ENCODE measurements around the gene KRTAP4-7.
"Not testable (repeated sequence)": the region's sequence is repeated elsewhere in the genome, so short reads cannot be mapped to it uniquely, and the experiment has no call there.

KRTAP4-7 gene

DNA sequence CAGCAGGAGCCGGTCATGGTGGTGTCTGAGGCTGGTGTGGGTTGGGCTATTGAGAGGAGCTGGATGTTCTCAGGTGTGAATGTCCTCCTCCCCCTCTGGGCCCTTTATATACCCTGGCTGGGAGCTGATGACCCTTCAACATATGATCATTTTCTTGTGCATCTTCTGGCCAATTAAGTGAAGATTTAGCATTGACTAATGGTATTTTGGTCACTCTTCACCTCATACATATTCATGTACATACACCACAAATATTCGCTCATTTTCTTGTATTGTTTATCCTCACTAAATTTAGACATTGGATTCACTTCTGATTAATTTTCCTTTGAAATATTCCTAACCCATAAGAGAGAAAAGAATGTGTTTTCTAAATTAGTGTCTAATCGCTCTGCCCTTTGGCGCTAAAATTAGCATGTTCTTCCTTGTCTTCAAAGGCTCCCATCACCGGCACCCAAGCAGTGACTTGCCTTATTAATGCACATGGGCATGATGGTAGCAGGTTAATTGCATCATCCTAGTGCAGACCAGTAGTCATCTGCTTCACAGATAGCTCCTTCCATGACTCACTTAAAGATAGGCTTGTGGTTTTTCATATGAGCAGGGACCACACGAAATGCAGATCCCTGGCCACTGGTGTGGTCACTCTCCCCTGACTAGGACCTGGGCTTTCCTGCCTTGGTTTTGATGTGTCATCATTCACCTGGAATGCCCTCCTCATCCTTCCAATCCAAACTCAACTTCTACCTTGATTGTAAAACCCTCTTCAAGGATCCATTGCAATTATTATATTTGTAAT, 17.9 kb upstream of the KRTAP4-7 start, which contains the start of gene KRTAP2-4:
Gene KRTAP2-4, minus strand, starts transcription at position 51 of the 796 bp plus-strand sequence. Its CDS starts 34 bp downstream, at position 17.
- DNase-seq = no peak

DNA sequence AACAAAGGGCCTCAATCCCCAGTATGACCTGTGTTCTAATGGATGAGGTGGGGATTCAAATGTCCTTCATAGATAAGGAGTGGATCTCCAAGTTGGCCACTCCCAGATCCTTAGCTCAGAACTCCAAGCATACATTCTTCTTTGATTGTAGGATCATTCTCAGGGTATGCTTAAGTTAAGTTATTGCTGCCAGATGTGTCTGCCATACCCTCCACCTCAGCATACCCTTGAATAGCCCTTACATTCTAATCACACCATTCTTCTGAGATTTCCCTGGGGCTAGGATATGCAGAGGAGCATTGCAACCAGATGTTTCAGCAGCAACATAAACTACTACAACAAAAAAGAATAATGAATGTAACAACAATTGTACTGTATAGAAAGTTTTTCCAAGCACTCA, 16.7 kb upstream of the KRTAP4-7 start:
- DNase-seq = no peak

DNA sequence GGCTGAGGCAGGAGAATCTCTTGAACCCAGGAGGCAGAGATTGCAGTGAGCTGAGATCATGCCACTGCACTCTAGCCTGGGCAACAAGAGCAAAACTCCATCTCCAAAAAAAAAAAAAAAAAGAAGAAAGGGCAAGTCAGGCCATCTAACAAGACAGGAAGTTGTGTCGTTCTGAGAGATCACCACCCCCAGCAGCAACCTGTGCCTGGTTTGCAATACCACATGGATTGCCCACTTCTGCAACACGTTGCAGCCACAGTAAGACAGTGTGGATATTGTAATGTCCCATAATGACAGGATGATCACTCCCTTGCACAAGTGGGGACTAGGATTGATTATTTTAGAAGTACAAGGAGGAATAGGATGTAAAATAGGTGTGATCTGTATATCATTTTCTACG, 14.9 kb upstream of the KRTAP4-7 start:
- DNase-seq = no peak

DNA sequence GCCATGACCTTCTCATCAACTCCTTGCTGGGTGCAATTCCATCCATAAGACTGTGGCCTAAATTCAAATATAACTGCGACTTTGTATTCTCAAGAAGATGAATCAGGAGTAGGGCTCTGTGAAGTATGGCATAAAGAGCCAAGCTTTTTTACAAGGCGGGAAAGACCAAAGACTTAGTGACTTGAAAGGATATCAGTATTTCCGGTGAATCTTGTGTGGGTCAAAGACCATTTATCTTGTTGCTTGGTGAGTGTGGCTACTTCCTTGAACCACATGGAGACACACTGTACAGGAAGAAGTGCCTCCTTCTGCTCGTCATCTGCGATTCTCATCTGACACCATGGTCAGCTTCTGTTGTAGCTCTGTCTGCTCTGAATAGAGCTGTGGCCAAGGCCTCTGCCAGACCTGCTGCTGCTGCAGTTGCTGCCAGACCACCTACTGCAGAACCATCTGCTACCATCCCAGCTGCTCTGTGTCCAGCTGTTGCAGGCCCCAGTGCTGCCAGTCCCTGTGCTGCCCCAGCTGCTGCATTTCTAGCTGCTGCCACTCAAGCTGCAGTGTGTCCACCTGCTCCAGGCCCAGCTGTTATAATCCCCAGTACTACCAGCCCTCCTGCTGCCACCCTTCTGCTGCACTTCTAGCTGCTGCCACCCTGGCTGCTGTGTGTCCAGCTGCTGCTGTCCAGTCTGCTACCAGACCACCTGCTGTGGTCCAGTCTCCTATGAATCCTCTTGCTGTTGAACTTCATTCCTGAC, 12.2 kb upstream of the KRTAP4-7 start:
- DNase-seq = no peak

DNA sequence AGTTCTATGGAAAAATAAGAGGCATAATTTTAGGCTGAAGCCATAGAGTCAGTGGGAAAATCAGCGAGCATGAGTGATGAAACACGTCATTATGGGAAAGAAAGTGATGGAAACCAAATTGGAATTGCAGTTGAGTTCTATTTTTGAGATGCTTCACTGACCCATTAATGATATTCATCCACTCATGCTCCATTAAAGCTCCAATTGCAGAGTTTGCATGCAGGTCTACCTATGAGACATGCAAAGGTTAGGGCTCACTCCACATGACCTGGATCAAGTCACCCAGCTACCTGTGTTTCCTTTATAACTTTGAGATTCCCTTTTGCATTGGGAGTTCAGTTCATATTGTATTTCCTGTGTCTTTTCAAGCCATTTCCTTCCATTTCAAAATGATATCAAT, 10.3 kb upstream of the KRTAP4-7 start:
- no peak for DNase-seq

DNA sequence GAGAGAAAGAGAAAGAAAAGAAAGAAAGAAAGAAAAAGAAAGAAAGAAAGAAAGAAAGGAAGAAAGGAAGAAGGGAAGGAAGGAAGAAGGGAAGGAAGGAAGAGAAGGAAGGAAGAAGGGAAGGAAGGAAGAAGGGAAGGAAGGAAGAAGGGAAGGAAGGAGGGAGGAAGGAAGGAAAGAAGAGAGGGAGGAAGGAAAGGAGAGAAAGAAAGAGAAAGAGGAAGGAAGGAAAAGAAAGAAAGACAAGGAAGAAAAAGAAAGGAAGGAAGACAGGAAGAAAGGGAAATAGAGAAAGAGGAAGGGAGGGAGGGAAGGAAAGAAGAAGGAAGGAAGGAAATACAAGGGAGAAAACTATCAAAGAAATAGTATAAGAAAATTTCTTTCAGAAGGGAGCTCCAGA, 7.2 kb upstream of the KRTAP4-7 start:
- DNase-seq = no peak

DNA sequence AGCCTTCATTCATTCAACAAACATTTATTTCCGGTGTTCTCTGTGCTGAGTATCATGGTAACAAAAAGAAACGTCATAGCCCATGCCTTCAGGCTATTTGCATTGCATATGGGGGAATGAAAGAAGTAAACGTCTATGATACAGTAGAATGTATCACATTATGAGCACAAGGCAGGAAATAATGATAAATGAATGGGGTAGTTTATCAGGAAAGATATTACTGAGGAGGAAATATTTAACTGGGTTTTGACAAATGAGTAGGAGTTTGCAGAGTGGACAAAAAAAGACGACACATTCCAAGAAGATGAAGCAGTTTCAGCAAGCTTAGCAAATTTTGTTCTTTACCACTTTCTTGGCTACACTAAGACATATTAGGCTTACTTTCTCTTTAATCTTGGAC, 1.3 kb upstream of the KRTAP4-7 start:
- DNase-seq = no peak

DNA sequence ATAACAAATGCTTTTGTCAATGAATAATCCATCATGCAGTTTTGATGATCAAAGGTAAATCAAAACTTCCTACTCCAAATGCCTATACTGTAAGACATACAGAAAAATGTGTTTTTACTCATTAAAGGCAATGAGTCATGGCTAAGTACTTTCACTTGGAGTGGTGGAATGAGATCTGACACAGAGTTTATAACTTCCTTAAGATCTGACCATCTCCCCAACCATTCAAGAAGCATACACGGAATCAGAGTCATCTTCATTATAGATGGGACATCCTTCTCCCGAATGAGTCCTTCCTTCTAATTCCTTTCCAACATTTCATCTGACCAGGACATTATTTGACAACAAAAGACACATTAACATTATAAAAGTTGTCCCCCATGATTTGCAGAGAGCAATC, 523 bp upstream of the KRTAP4-7 start:
- not testable (repeated sequence) for DNase-seq

DNA sequence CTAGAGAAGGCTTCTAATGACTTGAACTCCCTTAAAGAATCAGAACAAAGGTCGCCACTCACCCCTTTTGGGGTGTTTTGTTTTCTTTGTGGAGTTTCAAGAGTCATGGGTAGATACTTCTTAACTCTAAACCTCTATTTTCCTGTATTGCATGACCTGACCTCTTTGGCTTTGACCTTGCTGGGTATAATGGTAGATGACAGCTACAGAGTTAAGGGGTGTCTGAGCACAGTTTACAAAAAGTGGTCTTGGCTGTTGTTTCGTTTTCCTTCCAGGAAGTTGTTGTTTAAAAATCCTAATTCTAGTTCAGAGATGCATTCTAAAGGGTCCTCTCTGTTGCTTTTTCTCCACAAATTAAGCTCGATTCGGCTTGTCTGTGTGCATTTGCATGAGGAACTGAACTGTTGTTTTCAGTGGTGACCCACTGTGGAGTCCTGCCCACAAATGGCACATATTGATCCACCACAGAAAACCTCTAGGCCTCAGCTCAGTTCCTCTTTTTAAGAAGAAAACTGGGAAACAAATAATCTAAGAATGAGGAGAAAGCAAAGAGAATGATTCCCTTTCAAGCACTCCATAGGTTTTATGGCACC, 4.9 kb downstream of the KRTAP4-7 start:
- not testable (repeated sequence) for DNase-seq

DNA sequence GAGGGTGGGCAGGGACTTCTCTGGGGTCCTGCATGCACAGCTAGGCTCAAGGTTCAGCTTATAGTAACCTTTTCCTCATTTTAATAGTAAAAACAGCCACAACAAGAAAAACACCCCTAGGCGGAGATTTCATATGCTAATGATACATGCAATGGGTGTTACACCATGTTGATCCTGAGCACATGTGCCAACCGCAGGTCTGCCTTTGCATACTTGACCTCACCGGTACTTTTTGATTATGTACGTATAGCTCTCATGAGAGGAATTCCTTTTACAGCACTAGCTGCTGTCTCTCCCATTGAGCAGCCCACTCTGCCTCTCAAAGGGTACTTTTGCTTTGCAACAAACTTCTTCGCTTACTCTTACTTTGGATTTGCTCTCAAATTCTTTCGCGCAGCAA, 12.1 kb downstream of the KRTAP4-7 start:
- no peak for DNase-seq

DNA sequence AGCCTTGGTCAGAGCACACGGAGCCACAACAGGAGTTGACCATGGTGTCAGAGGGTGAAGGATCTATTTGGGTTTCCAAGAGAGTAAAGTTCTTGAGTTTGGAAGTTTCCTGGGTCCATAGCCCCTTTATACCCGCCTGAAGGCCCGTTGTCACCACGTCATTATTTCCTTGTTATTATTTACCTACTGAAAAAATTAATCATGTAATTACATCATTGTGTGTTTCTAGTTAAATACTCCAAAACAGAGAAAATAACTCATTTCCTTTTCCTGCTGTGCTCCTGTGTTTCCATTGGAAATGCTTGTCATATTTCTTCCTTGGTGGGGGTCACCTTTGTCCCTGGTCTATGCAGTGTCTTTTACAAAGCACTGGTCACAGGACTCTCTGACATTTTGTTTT, 14.1 kb downstream of the KRTAP4-7 start, which contains the start of gene KRTAP4-8:
Gene KRTAP4-8, minus strand, starts transcription at position 101 of the 400 bp plus-strand sequence. Its CDS starts 58 bp downstream, at position 43.
- DNase-seq = no peak

DNA sequence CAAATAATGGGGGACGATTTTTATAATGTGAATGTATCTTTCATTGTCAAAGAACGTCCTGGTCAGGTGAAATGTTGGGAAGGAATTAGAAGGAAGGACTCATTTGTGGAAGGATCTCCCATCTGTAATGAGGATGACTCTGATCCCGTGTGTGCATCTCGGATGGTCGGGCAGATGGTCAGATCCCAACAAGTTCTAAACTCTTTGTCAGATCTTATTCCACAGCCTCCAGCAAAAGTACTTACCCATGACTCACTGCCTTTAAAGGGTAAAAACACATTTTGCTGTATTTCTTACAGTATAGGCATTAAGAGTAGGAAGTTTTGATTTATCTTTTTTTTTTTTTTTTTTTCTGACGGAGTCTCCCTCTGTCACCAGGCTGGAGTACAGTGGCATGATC, 14.5 kb downstream of the KRTAP4-7 start:
- DNase-seq = no peak

DNA sequence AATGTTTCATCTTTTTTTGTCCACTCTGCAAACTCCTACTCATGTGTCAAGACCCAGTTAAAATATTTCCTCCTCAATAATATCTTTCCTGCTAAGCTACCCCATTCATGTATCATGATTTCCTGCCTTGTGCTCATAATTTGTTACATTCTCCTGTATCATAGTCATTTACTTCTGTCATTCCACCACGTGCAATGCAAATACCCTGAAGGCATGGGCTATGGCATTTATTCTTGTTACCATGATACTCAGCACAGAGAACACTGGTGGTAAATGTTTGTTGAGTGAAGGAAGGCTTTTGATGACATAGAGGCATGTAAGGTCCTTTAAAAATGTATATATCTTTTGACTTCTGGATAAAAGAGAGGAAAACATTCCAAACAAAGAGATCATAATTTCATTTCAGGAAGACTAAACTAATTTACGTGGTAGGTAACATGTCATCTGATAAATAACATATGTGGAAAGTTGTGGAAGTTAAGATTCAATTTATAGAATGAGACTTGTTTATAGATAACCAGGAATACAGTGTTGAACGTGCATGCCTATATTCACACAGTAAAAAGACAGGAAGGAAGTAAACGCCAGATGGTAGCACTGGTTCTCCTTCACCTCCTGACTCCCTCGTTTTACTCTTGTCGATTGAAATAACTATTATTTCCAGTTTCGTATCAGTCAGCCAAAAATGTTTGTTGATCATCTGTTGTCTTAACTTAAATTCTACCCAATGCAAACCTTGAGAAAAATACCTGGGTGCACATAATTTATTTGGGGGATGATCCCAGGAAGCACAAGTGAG, 15.9 kb downstream of the KRTAP4-7 start:
- not testable (repeated sequence) for DNase-seq

DNA sequence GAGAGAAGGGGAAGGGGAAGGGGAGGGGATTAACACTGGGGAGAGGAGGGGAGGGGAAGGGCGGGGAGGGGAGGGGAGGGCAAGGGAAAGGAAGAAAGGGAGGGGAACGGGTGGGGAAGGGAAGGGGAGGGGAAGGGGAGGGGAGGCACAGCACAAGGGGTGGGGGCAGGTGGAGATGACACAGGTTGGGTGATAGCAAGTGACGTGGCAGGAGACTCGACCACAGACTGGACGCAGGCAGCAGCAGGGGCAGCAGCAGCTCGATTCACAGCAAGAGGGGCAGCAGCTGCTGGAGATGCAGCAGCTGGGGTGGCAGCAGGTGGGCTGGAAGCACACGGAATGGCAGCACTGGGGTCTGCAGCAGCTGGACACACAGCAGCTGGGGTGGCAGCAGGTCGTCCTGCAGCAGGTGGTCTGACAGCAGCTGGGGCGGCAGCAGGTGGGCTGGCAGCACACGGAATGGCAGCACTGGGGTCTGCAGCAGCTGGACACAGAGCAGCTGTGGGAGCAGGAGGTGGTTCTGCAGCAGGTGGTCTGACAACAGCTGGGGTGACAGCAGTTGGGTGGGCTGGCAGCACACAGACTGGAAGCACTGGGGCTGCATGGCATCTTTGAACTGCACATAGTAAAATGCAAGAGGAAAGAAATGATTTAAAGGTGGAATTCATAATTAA, 17.8 kb downstream of the KRTAP4-7 start, which contains the start of gene KRTAP4-16:
Gene KRTAP4-16, minus strand, starts transcription at position 624 of the 674 bp plus-strand sequence. Its CDS starts 0 bp downstream, at position 624.
- DNase-seq = no peak

DNA sequence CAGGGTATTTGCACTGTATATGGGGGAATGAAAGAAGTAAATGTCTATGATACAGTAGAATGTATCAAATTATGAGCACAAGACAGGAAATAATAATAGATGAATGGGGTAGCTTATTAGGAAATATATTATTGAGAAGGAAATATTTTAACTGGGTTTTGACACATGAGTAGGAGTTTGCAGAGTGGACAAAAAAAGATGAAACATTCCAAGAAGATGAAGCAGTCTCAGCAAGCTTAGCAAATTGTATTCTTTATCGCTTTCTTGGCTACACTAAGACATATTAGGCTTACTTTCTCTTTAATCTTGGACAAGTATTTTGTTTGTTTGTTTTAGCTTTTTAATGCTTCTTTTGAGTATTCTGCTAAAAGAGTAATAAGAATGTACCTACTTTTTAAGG, 19.9 kb downstream of the KRTAP4-7 start:
- DNase-seq = no peak

DNA sequence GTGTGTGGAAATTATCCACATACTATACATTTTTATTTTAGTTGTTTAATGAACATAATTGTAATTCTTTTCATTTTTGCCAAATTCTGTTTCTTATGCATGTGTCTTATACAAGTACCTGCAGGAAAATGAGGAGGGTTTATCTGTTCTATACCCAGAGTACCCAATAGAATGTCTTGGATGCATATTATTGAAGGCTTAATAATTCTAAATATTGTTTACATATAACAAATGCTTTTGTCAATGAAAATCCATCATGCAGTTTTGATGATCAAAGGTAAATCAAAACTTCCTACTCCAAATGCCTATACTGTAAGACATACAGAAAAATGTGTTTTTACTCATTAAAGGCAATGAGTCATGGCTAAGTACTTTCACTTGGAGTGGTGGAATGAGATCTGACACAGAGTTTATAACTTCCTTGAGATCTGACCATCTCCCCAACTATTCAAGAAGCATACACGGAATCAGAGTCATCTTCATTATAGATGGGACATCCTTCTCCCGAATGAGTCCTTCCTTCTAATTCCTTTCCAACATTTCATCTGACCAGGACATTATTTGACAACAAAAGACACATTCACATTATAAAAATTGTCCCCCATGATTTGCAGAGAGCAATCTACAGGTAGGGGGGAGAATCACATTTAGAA, 20.6 kb downstream of the KRTAP4-7 start:
- DNase-seq = not testable (repeated sequence)

DNA sequence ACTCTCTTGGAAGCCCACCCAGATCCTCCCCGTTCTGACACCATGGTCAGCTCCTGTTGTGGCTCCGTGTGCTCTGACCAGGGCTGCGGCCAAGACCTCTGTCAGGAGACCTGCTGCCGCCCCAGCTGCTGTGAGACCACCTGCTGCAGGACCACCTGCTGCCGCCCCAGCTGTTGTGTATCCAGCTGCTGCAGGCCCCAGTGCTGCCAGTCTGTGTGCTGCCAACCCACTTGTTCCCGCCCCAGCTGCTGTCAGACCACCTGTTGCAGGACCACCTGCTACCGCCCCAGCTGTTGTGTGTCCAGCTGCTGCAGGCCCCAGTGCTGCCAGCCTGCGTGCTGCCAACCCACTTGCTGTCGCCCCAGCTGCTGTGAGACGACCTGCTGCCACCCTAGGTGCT, 21.4 kb downstream of the KRTAP4-7 start, which contains the start of gene KRTAP4-9:
Gene KRTAP4-9, plus strand, starts transcription at position 43 of the 400 bp plus-strand sequence. Its CDS starts 0 bp downstream, at position 43.
- not testable (repeated sequence) for DNase-seq

DNA sequence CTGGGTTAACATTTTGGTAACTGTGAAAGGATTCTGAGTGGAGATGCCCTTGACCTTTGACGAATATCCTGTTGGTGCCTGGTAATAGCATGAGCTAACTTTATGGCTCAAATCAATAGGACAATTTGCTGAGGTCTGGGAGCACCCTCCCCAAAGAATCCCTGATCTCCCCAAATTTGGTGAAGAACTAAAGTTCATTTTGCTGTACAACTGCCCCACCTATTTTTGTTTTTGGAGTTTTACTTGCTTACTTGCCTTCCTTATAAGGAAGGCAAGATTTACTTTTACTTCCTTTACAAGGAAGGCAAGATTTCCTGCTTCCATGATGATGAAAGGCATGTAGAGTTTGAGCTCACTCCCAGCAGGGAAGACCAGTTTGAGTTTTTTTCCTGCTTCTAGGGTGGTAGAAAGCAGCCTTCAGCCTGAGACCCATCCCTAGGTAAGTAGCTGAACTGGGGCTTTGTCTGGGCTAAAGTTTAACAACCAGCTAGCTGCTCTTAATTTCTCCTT, 24.0 kb downstream of the KRTAP4-7 start:
- no peak for DNase-seq

DNA sequence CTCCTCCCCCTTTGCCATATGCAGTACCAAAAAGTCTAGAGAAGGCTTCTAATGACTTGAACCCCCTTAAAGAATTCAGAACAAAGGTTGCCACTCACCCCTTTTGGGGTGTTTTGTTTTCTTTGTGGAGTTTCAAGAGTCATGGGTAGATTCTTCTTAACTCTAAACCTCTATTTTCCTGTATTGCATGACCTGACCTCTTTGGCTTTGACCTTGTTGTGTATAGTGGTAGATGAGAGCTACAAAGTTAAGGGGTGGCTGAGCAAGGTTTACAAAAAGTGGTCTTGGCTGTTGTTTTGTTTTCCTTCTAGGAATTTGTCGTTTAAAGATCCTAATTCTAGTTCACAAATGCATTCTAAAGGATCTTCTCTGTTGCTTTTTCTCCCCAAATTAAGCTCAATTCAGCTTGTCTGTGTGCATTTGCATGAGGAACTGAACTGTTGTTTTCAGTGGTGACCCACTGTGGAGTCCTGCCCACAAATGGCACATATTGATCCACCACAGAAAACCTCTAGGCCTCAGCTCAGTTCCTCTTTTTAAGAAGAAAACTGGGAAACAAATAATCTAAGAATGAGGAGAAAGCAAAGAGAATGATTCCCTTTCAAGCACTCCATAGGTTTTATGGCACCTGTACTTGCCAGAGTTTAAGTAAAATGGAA, 24.9 kb downstream of the KRTAP4-7 start:
- DNase-seq = not testable (repeated sequence)

DNA sequence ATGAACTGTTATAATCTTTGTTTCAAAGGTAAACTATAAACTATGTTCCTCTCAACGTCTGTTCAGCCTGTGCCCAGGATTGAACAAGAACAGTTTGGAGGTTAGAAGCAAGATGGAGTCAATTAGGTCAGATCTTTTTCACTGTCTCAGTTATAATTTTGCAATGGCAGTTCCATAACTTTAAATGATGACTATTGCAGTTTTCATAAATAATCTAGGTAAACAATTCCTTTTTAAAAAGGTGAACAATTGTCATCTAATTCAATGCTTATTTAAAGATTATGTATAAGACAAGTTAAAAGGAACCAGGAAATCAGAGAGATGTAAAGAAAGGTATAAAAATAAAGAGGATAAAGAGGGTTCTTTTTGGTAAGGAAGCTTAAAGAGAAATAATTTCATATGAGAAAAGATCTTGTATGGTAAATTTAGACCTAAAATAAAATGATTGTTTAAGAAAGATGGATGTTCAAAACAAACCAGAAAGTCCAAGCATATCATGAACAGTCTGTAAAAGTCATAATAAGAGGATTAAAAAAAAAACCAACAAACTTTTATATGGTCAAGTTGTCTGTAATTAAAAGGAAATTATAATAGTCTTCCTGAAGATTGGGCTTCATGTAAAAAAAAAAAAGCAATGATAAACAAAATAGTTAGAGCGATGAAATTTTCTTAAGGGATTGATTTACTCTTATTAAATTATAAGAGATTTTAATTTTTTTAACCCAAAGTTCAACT, 27.4 kb downstream of the KRTAP4-7 start:
- no peak for DNase-seq

Measured in activated CD4-positive, alpha-beta T cell treated with anti-CD3 and anti-CD28 coated beads, Interleukin-2, amount 50 U/mL, for 1 hour (primary cell).